Measurements from ENCODE around the gene P4HA2. TPM values are rescaled to one million over a fixed set of nuclear protein-coding genes. Genes with fewer than 3 reads are reported as not detected.

P4HA2 gene
- total RNA-seq, 1 experiment from 2014 or later: 25.1 TPM

- H3K27ac ChIP-seq (ENCODE audit: low read length): no peak overlapping the region
- no peaks in the 10 kb centered on the region for H3K9me3 ChIP-seq (ENCODE audit: control insufficient read depth, insufficient read depth, low read depth, low read length)
- no peaks in the 10 kb centered on the region for H3K27me3 ChIP-seq (ENCODE audit: control insufficient read depth, insufficient read depth, low read length)
- intact Hi-C loops (cut with micrococcal nuclease; ENCODE audit: unreplicated experiment): no loop called here
- DNase-seq (ENCODE audit: low read depth, low spot score) (no peak), ATAC-seq (no peak)
- no peaks in the 10 kb centered on the region for H3K4me1 ChIP-seq (ENCODE audit: control insufficient read depth, insufficient read depth, low read length)
- in situ Hi-C loops (cut with HindIII; ENCODE audit: low pct_unique_long_range_greater_than_20kb, low sequenced_read_pairs): no loop called here
- ChIA-PET CTCF (no interaction called here), POLR2A (no interaction called here)
- BruUV-seq (replicated peaks): no TSS peak
- H3K4me3 ChIP-seq (ENCODE audit: low read depth in 2 of 2, low read length in 2 of 2): no peak overlapping the region
- TF ChIP-seq CTCF (IDR thresholded peaks at IDR 0.05): no peak
- TF ChIP-seq SIN3A (IDR thresholded peaks at IDR 0.05; ENCODE audit: borderline replicate concordance, insufficient read depth, low read depth, low read length): no peak
- no peak for TF ChIP-seq POLR2AphosphoS5 (IDR thresholded peaks at IDR 0.05; ENCODE audit: low read depth, low read length)
- TF ChIP-seq REST (IDR thresholded peaks at IDR 0.05; ENCODE audit: insufficient read depth in 1 of 2, low read depth in 2 of 2, low read length in 1 of 2): no peak
- TF ChIP-seq TCF7L2 (IDR thresholded peaks at IDR 0.05; ENCODE audit: low read depth, low read length): no peak
- H3K36me3 ChIP-seq (ENCODE audit: control insufficient read depth, insufficient read depth, low read length): no peaks in the 10 kb centered on the region
Observed at GRCh38 chr5:132235340-132235739, 7.7 kb upstream of the P4HA2 start.

- CTCF ChIA-PET: no interaction called here
- no TSS peak for BruUV-seq (replicated peaks)
- Histone ChIP-seq H3K27me3 (ENCODE audit: control insufficient read depth, insufficient read depth, low read length) (no peaks in the 10 kb centered on the region), H3K4me1 (ENCODE audit: control insufficient read depth, insufficient read depth, low read length) (no peaks in the 10 kb centered on the region), H3K9me3 (ENCODE audit: control insufficient read depth, insufficient read depth, low read depth, low read length) (no peaks in the 10 kb centered on the region), H3K4me3 (ENCODE audit: low read depth in 2 of 2, low read length in 2 of 2) (no peak overlapping the region), H3K36me3 (ENCODE audit: control insufficient read depth, insufficient read depth, low read length) (no peaks in the 10 kb centered on the region), H3K27ac (ENCODE audit: low read length) (no peak overlapping the region)
- in situ Hi-C loops (cut with HindIII; ENCODE audit: low pct_unique_long_range_greater_than_20kb, low sequenced_read_pairs): no loop called here
- DNase-seq (ENCODE audit: low read depth, low spot score) (no peak), ATAC-seq (no peak)
- no peak for TF ChIP-seq TCF7L2 (IDR thresholded peaks at IDR 0.05; ENCODE audit: low read depth, low read length)
- no peak for TF ChIP-seq SIN3A (IDR thresholded peaks at IDR 0.05; ENCODE audit: borderline replicate concordance, insufficient read depth, low read depth, low read length)
- TF ChIP-seq POLR2AphosphoS5 (IDR thresholded peaks at IDR 0.05; ENCODE audit: low read depth, low read length): no peak
- TF ChIP-seq REST (IDR thresholded peaks at IDR 0.05; ENCODE audit: insufficient read depth in 1 of 2, low read depth in 2 of 2, low read length in 1 of 2): no peak
- TF ChIP-seq CTCF (IDR thresholded peaks at IDR 0.05): no peak
- POLR2A ChIA-PET: no interaction called here
- intact Hi-C loops (cut with micrococcal nuclease; ENCODE audit: unreplicated experiment): no loop called here
Observed at GRCh38 chr5:132234684-132235062, 7.0 kb upstream of the P4HA2 start.

All from Panc1 (cell line).